HepG2 (cell line): ENCODE results near the gene HEPACAM.

Experiments used
- BRCA1 ChIP-seq: sonication (generic); formaldehyde crosslinking; IDR thresholded peaks from 2 replicates; pipeline ENCODE4 v1.4.0; 2020; ENCODE audit warnings: missing genetic modification reagents
- CBX2 ChIP-seq, 2 experiments: fragments of 200-600 bp in 1 of 2; sonication (generic); formaldehyde crosslinking in 1 of 2; IDR thresholded peaks; 2 replicates each; pipeline versions ENCODE4 v1.7.0 to v1.8.1; 2018 to 2022; ENCODE audit warnings: low read depth in 2 of 2, low read length in 1 of 2, mild to moderate bottlenecking in 1 of 2, missing genetic modification reagents in 1 of 2
- CCAR2 ChIP-seq: fragments of 200-400 bp; formaldehyde crosslinking; optimal IDR thresholded peaks from 2 replicates; pipeline ENCODE3; 2018; ENCODE audit warnings: low read depth, mild to moderate bottlenecking, low read length, moderate library complexity
- CREM ChIP-seq, 2 experiments: sonication (generic) in 1 of 2; formaldehyde crosslinking in 1 of 2; IDR thresholded peaks; 2 replicates each; pipeline versions ENCODE4 v1.4.0 to v1.6.1; 2016 to 2020; ENCODE audit warnings: antibody characterized with exemption in 1 of 2, mild to moderate bottlenecking in 1 of 2, missing genetic modification reagents in 1 of 2
- EZH2 ChIP-seq: conservative IDR thresholded peaks from 2 replicates; pipeline ENCODE4 v1.6.1; 2012; ENCODE audit warnings: mild to moderate bottlenecking, low read depth, low read length, moderate library complexity
- TBP ChIP-seq: sonication (generic); formaldehyde crosslinking; IDR thresholded peaks from 2 replicates; pipeline ENCODE4 v1.5.0; 2020; ENCODE audit warnings: missing genetic modification reagents
- ZNF569 ChIP-seq: sonication (generic); formaldehyde crosslinking; IDR thresholded peaks from 2 replicates; pipeline ENCODE4 v1.5.0; 2020; ENCODE audit warnings: mild to moderate bottlenecking, missing genetic modification reagents, moderate library complexity, borderline replicate concordance
- TF ChIP-seq, protein P1 (sequence below): sonication (generic); formaldehyde crosslinking; IDR thresholded peaks from 2 replicates; pipeline ENCODE4 v1.5.0; 2020; ENCODE audit warnings: mild to moderate bottlenecking, missing genetic modification reagents, moderate library complexity

DNA sequence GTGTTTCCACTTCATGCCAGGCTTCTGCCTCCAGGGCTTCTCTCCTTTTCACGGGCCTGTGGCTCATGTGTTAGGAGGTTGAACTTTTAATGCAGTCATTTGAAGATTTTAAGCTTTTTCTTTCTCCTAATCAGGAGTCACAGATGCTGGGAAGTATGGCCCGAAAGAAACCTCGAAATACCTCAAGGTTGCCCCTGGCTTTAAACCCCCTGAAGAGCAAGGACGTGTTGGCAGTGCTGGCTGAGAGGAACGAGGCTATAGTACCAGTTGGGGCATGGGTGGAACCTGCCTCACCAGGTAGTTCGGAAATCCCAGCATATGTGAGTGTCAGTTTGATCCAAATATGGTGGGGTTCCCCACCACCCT, 18.7 kb upstream of the HEPACAM start:
- TF ChIP-seq TBP (CRISPR knock-in tag) (no peak), BRCA1 (CRISPR knock-in tag) (no peak), EZH2 (no peak), CBX2 (IDR thresholded peaks at IDR 0.05; ENCODE audit: low read depth, low read length) (no peak), CBX2 (CRISPR knock-in tag; IDR thresholded peaks at IDR 0.05; ENCODE audit: low read depth) (no peak), CCAR2 (no peak), CREM (IDR thresholded peaks at IDR 0.05) (no peak), CREM (CRISPR knock-in tag; IDR thresholded peaks at IDR 0.05) (no peak), ZNF569 (no peak)
- TF ChIP-seq, protein P1, sequence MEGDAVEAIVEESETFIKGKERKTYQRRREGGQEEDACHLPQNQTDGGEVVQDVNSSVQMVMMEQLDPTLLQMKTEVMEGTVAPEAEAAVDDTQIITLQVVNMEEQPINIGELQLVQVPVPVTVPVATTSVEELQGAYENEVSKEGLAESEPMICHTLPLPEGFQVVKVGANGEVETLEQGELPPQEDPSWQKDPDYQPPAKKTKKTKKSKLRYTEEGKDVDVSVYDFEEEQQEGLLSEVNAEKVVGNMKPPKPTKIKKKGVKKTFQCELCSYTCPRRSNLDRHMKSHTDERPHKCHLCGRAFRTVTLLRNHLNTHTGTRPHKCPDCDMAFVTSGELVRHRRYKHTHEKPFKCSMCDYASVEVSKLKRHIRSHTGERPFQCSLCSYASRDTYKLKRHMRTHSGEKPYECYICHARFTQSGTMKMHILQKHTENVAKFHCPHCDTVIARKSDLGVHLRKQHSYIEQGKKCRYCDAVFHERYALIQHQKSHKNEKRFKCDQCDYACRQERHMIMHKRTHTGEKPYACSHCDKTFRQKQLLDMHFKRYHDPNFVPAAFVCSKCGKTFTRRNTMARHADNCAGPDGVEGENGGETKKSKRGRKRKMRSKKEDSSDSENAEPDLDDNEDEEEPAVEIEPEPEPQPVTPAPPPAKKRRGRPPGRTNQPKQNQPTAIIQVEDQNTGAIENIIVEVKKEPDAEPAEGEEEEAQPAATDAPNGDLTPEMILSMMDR (CRISPR knock-in tag) = no peak
